SK-N-SH (cell line): ENCODE measurements around the gene NKX2-2. TPM values are rescaled to one million over a fixed set of nuclear protein-coding genes. Genes with fewer than 3 reads are reported as not detected.

Experiments used
- CTCF ChIA-PET: fragments of 300-600, 350-600 bp; formaldehyde crosslinking; extraction: SDS; loops from one replicate; lab custom pipeline; 2021; lab: Yijun Ruan, JAX
- POLR2A ChIA-PET: fragments of 350-600 bp; sonication (Branson Sonifier 250); formaldehyde crosslinking; extraction: SDS; loops from one replicate; lab custom pipeline; 2020; ENCODE audit warnings: antibody characterized with exemption, inconsistent platforms; lab: Yijun Ruan, JAX
- DNase-seq: peaks from one replicate; pipeline ENCODE4 v3.0.0; 2012
- H2AFZ ChIP-seq: fragments of 200-600 bp; sonication (generic); 2 replicates; pipeline ENCODE4 v1.8.1; 2016; ENCODE audit warnings: antibody characterized with exemption, mild to moderate bottlenecking, low read depth
- H3F3A ChIP-seq: fragments of 200-600 bp; sonication (generic); replicated peaks from 2 replicates; pipeline ENCODE3; 2016; ENCODE audit warnings: antibody characterized with exemption, mild to moderate bottlenecking; ENCODE audit not compliant: insufficient read depth
- H3K27ac ChIP-seq, 2 experiments: fragments of 200-500 bp in 1 of 2; fragments of 200-600 bp in 1 of 2; sonication (Bioruptor generic) in 1 of 2; sonication (generic), shearing (Covaris generic) in 1 of 2; 2 replicates each; pipeline versions ENCODE4 v1.5.1 to v1.6.1; 2014 to 2016; ENCODE audit warnings: low read depth in 2 of 2, inconsistent platforms in 1 of 2, low read length in 1 of 2, mild to moderate bottlenecking in 1 of 2, mixed read lengths in 1 of 2
- H3K27me3 ChIP-seq: fragments of 200-600 bp; sonication (generic), shearing (Covaris generic); 2 replicates; pipeline ENCODE4 v1.6.1; 2016; ENCODE audit warnings: mixed run types; ENCODE audit not compliant: insufficient read depth
- H3K36me3 ChIP-seq, 2 experiments: fragments of 200-500 bp in 1 of 2; fragments of 200-600 bp in 1 of 2; sonication (Bioruptor generic) in 1 of 2; sonication (generic) in 1 of 2; replicated peaks in 1 of 2; 2 replicates each; pipeline versions ENCODE3 to v1.5.1; 2014 to 2016; ENCODE audit warnings: low read length in 1 of 2, mild to moderate bottlenecking in 1 of 2; ENCODE audit not compliant: insufficient read depth in 2 of 2, control insufficient read depth in 1 of 2
- H3K4me1 ChIP-seq, 2 experiments: fragments of 200-500 bp in 1 of 2; fragments of 200-600 bp in 1 of 2; sonication (Bioruptor generic) in 1 of 2; sonication (generic), shearing (Covaris generic) in 1 of 2; 2 replicates each; pipeline versions ENCODE4 v1.5.1 to v1.6.1; 2014 to 2016; ENCODE audit warnings: low read depth in 1 of 2, low read length in 1 of 2, mixed run types in 1 of 2; ENCODE audit not compliant: insufficient read depth in 2 of 2, control insufficient read depth in 1 of 2
- H3K4me2 ChIP-seq: fragments of 200-600 bp; sonication (generic), shearing (Covaris generic); 2 replicates; pipeline ENCODE4 v1.6.1; 2017; ENCODE audit warnings: mixed run types
- H3K4me3 ChIP-seq, 2 experiments: fragments of 200-500 bp in 1 of 2; fragments of 200-600 bp in 1 of 2; sonication (Bioruptor generic) in 1 of 2; sonication (generic), shearing (Covaris generic) in 1 of 2; 2 replicates each; pipeline versions ENCODE4 v1.5.1 to v1.8.1; 2014 to 2016; ENCODE audit warnings: low read depth in 2 of 2, inconsistent platforms in 1 of 2, low read length in 1 of 2, mild to moderate bottlenecking in 1 of 2, mixed read lengths in 1 of 2, moderate library complexity in 1 of 2
- H3K79me2 ChIP-seq: fragments of 200-600 bp; sonication (generic); 2 replicates; pipeline ENCODE4 v1.8.1; 2017; ENCODE audit warnings: mild to moderate bottlenecking; ENCODE audit not compliant: insufficient read depth
- H3K9ac ChIP-seq: fragments of 200-600 bp; sonication (generic); 2 replicates; pipeline ENCODE4 v1.6.1; 2017; ENCODE audit warnings: mixed run types
- H3K9me2 ChIP-seq: fragments of 200-600 bp; sonication (generic); 2 replicates; pipeline ENCODE4 v1.6.1; 2017; ENCODE audit warnings: mixed run types
- H3K9me3 ChIP-seq: fragments of 200-600 bp; sonication (generic); 2 replicates; pipeline ENCODE4 v1.6.1; 2017; ENCODE audit warnings: mixed run types, mild to moderate bottlenecking, moderate library complexity
- H4K20me1 ChIP-seq: fragments of 200-600 bp; sonication (generic); 2 replicates; pipeline ENCODE4 v1.6.1; 2017; ENCODE audit warnings: mild to moderate bottlenecking, mixed run types; ENCODE audit not compliant: insufficient read depth
- CHD2 ChIP-seq: fragments of 150-350 bp; IDR thresholded peaks from 2 replicates; pipeline ENCODE4 v1.6.1; 2018; ENCODE audit warnings: low read length; ENCODE audit not compliant: partially characterized antibody
- EP300 ChIP-seq, 2 experiments: IDR thresholded peaks; 2 replicates each; pipeline versions ENCODE4 v1.4.0 to v1.6.1; 2012; ENCODE audit warnings: borderline replicate concordance in 1 of 2, low read depth in 1 of 2, low read length in 1 of 2
- FOXJ3 ChIP-seq: sonication (generic); formaldehyde crosslinking; IDR thresholded peaks from 2 replicates; pipeline ENCODE4 v1.5.1; 2020; ENCODE audit warnings: mild to moderate bottlenecking, missing genetic modification reagents
- GATA2 ChIP-seq: sonication (generic); formaldehyde crosslinking; IDR thresholded peaks from 2 replicates; pipeline ENCODE4 v1.5.0; 2020; ENCODE audit warnings: mild to moderate bottlenecking, missing genetic modification reagents
- JUND ChIP-seq: IDR thresholded peaks from 2 replicates; pipeline ENCODE4 v1.4.0; 2012
- NFIC ChIP-seq: IDR thresholded peaks from 2 replicates; pipeline ENCODE4 v1.4.0; 2012; ENCODE audit warnings: borderline replicate concordance
- NRF1 ChIP-seq: IDR thresholded peaks from 2 replicates; pipeline ENCODE4 v1.6.1; 2012; ENCODE audit warnings: low read depth, mild to moderate bottlenecking, low read length
- PBX3 ChIP-seq: IDR thresholded peaks from 2 replicates; pipeline ENCODE4; 2012
- REST ChIP-seq: IDR thresholded peaks from 2 replicates; pipeline ENCODE4 v1.6.1; 2012; ENCODE audit warnings: mild to moderate bottlenecking, low read depth, low read length, moderate library complexity
- RXRA ChIP-seq: IDR thresholded peaks from 2 replicates; pipeline ENCODE4 v1.4.0; 2012; ENCODE audit warnings: low read depth, mild to moderate bottlenecking, borderline replicate concordance
- TCF12 ChIP-seq: IDR thresholded peaks from 2 replicates; pipeline ENCODE4 v1.4.0; 2012
- TEAD4 ChIP-seq: IDR thresholded peaks from 2 replicates; pipeline ENCODE4 v1.4.0; 2012; ENCODE audit warnings: mild to moderate bottlenecking, borderline replicate concordance; ENCODE audit not compliant: insufficient read depth
- YY1 ChIP-seq: IDR thresholded peaks from 2 replicates; pipeline ENCODE4 v1.4.0; 2012; ENCODE audit warnings: low read depth, mild to moderate bottlenecking
- WGBS: methylation state at CpG from one replicate; pipeline ENCODE4 v1.1.6; 2017; ENCODE audit warnings: low lambda C conversion rate; 5-methylcytosine and 5-hydroxymethylcytosine counted together
- polyA plus RNA-seq, 3 experiments: library from polyadenylated mRNA; depleted of rRNA; stranded (reverse); fragments of >200 nt; gene quantifications; 2 replicates each; pipeline ENCODE4 v1.2.3, GENCODE V29; 2012
- TF ChIP-seq, protein P1 (sequence below): IDR thresholded peaks from 2 replicates; pipeline ENCODE4 v1.4.0; 2012; ENCODE audit warnings: low read depth, borderline replicate concordance

Gene NKX2-2
- polyA plus RNA-seq, 1 of the 3 experiments (the other 2 are of a cell fraction) = not detected

DNA sequence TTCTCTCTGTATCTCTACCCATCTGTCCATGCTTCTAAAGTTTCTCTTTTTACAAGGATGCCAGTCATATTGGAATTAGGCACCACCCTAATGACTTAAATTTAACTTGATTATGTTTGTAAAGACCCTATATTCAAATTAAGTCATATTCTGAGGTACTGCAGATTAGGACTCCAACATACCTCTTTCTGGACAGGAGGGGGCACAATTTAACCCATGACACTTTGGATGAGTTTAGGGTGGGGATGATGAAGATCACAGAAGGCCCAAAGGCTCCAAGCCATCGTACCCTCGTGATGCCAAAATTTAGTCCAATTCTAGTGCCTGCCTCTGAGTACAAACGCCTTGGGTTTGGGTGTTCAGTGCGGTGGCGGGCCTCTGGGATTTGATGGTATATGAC lies 15.0 kb upstream of the NKX2-2 start:
- no peak for DNase-seq
- H3K4me3 ChIP-seq = no peak overlapping the region
- H3K4me1 ChIP-seq = no peaks in the 10 kb centered on the region
- CTCF ChIA-PET = interaction anchor here (0.9 to 1.4 kb wide), 2 partner anchors 25 to 87 kb away, joined by 3 to 4 read pairs; no protein-coding TSS in a partner anchor
- H3K79me2 ChIP-seq = no peaks in the 10 kb centered on the region
- WGBS = 3% methylated on average over 5 of the region's 5 CpGs
- H4K20me1 ChIP-seq = no peaks in the 10 kb centered on the region
- H3K9me2 ChIP-seq = no peaks in the 10 kb centered on the region
- H3K4me2 ChIP-seq = no peak overlapping the region
- no peak overlapping the region for H2AFZ ChIP-seq
- POLR2A ChIA-PET = no interaction called here
- no peak overlapping the region for H3K27ac ChIP-seq
- peaks cover 28% of the 10 kb centered on the region for H3K27me3 ChIP-seq
- TF ChIP-seq GATA2 (CRISPR knock-in tag) (no peak), TCF12 (no peak), YY1 (no peak), RXRA (no peak), NFIC (no peak)
- TF ChIP-seq, protein P1, sequence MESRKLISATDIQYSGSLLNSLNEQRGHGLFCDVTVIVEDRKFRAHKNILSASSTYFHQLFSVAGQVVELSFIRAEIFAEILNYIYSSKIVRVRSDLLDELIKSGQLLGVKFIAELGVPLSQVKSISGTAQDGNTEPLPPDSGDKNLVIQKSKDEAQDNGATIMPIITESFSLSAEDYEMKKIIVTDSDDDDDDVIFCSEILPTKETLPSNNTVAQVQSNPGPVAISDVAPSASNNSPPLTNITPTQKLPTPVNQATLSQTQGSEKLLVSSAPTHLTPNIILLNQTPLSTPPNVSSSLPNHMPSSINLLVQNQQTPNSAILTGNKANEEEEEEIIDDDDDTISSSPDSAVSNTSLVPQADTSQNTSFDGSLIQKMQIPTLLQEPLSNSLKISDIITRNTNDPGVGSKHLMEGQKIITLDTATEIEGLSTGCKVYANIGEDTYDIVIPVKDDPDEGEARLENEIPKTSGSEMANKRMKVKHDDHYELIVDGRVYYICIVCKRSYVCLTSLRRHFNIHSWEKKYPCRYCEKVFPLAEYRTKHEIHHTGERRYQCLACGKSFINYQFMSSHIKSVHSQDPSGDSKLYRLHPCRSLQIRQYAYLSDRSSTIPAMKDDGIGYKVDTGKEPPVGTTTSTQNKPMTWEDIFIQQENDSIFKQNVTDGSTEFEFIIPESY = no peak
- no peaks in the 10 kb centered on the region for H3F3A ChIP-seq
- no peaks in the 10 kb centered on the region for H3K36me3 ChIP-seq
- H3K9ac ChIP-seq = no peak overlapping the region
- H3K9me3 ChIP-seq = no peaks in the 10 kb centered on the region

- Histone ChIP-seq H3K4me3 (no peak overlapping the region), H3K9ac (no peak overlapping the region), H2AFZ (no peak overlapping the region), H3K36me3 (no peaks in the 10 kb centered on the region), H3K9me3 (no peaks in the 10 kb centered on the region), H3K79me2 (no peaks in the 10 kb centered on the region), H4K20me1 (no peaks in the 10 kb centered on the region), H3F3A (no peaks in the 10 kb centered on the region), H3K9me2 (no peaks in the 10 kb centered on the region), H3K27ac (no peak overlapping the region), H3K4me2 (no peak overlapping the region), H3K27me3 (peaks cover 38% of the 10 kb centered on the region), H3K4me1 (no peaks in the 10 kb centered on the region)
- POLR2A ChIA-PET = no interaction called here
- TF ChIP-seq CHD2 = no peak
- no peak for TF ChIP-seq NRF1
- TF ChIP-seq JUND = no peak
- no peak for TF ChIP-seq FOXJ3 (CRISPR knock-in tag)
- TF ChIP-seq EP300 (IDR thresholded peaks at IDR 0.05; ENCODE audit: borderline replicate concordance in 1 of 2, low read depth in 1 of 2, low read length in 1 of 2) = no peak
- no peak for TF ChIP-seq REST
- no peak for TF ChIP-seq PBX3
- TF ChIP-seq TEAD4 = no peak
- CTCF ChIA-PET = no interaction called here
- DNase-seq = no peak
- WGBS = 2% methylated on average over 5 of the region's 5 CpGs
Measured at GRCh38 chr20:21527908-21528307, 14.0 kb upstream of the NKX2-2 start.
